MCF 10A (cell line): ENCODE results near the gene CHST11. TPM values are rescaled to one million over a fixed set of nuclear protein-coding genes. Genes with fewer than 3 reads are reported as not detected.

ENCODE experiments used
- BruUV-seq: library from RNA; stranded (reverse); fragments of 400-500 nt; replicated peaks from 2 replicates; lab custom pipeline; 2021; lab: Mats Ljungman, UMichigan
- CTCF ChIA-PET: fragments of 300-600 bp; sonication (Branson Sonifier 250); formaldehyde crosslinking; extraction: SDS; loops from one replicate; lab custom pipeline; 2021; ENCODE audit warnings: antibody characterized with exemption, inconsistent platforms; lab: Yijun Ruan, JAX
- POLR2A ChIA-PET: fragments of 300-600, 350-650 bp; sonication (Branson Sonifier 250); formaldehyde crosslinking; extraction: SDS; loops from one replicate; lab custom pipeline; 2020; ENCODE audit warnings: antibody characterized with exemption, inconsistent platforms; lab: Yijun Ruan, JAX
- DNase-seq: peaks from one replicate; pipeline ENCODE4 v3.0.0-alpha.2; 2018; ENCODE audit not compliant: unreplicated experiment
- H3K27ac Mint-ChIP-seq: one replicate; pipeline ENCODE4 v1.8.0; 2022; ENCODE audit warnings: mild to moderate bottlenecking, low read depth, mixed read lengths; ENCODE audit not compliant: unreplicated experiment
- H3K27me3 Mint-ChIP-seq: one replicate; pipeline ENCODE4 v1.8.0; 2022; ENCODE audit warnings: mixed read lengths; ENCODE audit not compliant: insufficient read depth, unreplicated experiment
- H3K36me3 Mint-ChIP-seq: one replicate; pipeline ENCODE4 v1.8.0; 2022; ENCODE audit warnings: mild to moderate bottlenecking, moderate library complexity, mixed read lengths; ENCODE audit not compliant: insufficient read depth, unreplicated experiment
- H3K4me1 Mint-ChIP-seq: one replicate; pipeline ENCODE4 v1.8.0; 2022; ENCODE audit warnings: mixed read lengths; ENCODE audit not compliant: insufficient read depth, unreplicated experiment
- H3K4me3 Mint-ChIP-seq: one replicate; pipeline ENCODE4 v1.8.0; 2022; ENCODE audit warnings: mild to moderate bottlenecking, moderate library complexity, mixed read lengths; ENCODE audit not compliant: unreplicated experiment
- H3K9me3 Mint-ChIP-seq: one replicate; pipeline ENCODE4 v1.8.0; 2022; ENCODE audit warnings: mixed read lengths; ENCODE audit not compliant: unreplicated experiment
- intact Hi-C: fragments of 100-400 bp; cut with micrococcal nuclease; formaldehyde crosslinking; loops from 2 replicates; pipeline ENCODE4 v1.14.1; 2022
- total RNA-seq: library from RNA; stranded (reverse); gene quantifications from 2 replicates; pipeline ENCODE4 v1.2.3, GENCODE V29; 2022
- TF ChIP-seq, protein P1 (sequence below): fragments of 200-600 bp; IDR thresholded peaks from one replicate; pipeline ENCODE4 v1.8.0; 2022; ENCODE audit warnings: antibody characterized with exemption, mild to moderate bottlenecking; ENCODE audit not compliant: unreplicated experiment

CHST11 gene
- total RNA-seq, 1 experiment from 2014 or later = 5.3 TPM

DNA sequence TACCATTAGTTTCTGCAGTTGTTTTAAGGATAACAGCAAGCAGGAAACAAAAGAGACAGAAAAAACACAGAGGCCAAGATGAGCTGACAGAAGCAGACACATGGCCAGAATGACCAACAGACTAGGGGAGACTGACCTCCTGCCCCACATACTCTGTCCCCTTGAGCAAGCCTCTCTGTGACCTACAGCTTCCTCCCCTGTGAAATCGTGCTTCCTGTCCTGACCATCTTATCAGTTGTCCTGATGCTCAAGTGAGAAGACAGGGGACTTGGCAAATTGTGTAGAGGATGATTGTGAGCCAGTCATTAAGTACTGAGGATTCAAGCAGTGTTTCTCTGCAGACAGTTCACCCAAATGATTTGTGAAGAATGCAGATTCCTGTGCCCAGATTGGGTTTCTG is 272.3 kb downstream of the CHST11 start:
- Mint-ChIP-seq H3K27ac (no peak overlapping the region), H3K36me3 (no peaks in the 10 kb centered on the region), H3K9me3 (no peaks in the 10 kb centered on the region), H3K27me3 (no peaks in the 10 kb centered on the region), H3K4me3 (no peak overlapping the region), H3K4me1 (no peaks in the 10 kb centered on the region)
- DNase-seq = no peak
- POLR2A ChIA-PET = interaction anchor here (0.7 kb wide), 1 partner anchor 207 kb away, joined by 3 read pairs; no protein-coding TSS in a partner anchor
- no TSS peak for BruUV-seq
- intact Hi-C loops = no loop called here
- TF ChIP-seq, protein P1, sequence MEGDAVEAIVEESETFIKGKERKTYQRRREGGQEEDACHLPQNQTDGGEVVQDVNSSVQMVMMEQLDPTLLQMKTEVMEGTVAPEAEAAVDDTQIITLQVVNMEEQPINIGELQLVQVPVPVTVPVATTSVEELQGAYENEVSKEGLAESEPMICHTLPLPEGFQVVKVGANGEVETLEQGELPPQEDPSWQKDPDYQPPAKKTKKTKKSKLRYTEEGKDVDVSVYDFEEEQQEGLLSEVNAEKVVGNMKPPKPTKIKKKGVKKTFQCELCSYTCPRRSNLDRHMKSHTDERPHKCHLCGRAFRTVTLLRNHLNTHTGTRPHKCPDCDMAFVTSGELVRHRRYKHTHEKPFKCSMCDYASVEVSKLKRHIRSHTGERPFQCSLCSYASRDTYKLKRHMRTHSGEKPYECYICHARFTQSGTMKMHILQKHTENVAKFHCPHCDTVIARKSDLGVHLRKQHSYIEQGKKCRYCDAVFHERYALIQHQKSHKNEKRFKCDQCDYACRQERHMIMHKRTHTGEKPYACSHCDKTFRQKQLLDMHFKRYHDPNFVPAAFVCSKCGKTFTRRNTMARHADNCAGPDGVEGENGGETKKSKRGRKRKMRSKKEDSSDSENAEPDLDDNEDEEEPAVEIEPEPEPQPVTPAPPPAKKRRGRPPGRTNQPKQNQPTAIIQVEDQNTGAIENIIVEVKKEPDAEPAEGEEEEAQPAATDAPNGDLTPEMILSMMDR = no peak
- CTCF ChIA-PET = interaction anchor here (1.3 kb wide), 1 partner anchor 347 kb away, joined by 4 read pairs; no protein-coding TSS in a partner anchor

DNA sequence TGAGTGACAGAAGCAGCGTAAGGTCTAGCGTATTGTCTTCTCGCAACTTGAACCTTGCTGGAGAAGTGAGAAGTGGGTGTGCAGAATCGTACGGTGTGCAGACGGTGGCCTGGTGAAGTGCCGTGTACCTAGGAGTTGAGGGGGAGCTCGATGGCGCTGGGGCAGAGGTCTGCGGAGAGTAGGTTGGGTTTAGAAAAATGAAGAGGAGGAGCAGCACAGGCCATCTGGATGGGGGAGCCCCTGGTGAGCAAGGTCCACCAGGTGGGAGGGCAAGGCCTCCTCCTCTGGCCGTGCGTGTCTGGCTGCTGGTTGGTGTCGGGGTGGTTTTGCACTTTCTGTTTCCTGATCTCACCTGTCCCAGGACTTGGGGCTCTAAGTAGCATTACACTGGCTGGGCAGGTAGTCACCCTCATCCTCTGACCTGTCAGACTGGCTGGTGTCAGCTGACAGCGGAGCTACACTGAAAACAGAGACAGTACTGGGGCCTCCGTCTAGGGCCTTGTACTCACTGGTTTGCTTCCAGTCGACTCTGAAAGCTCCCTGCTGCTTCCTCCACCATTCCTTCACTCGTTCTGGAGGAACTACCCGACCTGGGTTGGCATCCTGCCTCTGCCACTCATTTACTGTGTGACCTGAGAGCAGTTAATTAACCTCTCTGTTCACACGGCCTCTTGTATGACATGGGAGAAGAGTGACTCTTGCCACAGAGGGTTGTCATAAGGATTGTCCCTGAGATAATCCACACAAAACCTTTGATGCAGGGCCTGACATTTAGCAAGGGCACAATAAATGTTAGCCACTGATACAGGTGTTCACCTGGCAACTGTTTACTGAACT is 273.1 kb downstream of the CHST11 start:
- no peaks in the 10 kb centered on the region for H3K36me3 Mint-ChIP-seq
- TF ChIP-seq, protein P1 = no peak
- H3K27ac Mint-ChIP-seq = no peak overlapping the region
- H3K9me3 Mint-ChIP-seq = no peaks in the 10 kb centered on the region
- no peaks in the 10 kb centered on the region for H3K4me1 Mint-ChIP-seq
- ChIA-PET POLR2A (interaction anchor here (0.7 kb wide), 1 partner anchor 208 kb away, joined by 3 read pairs; no protein-coding TSS in a partner anchor), CTCF (interaction anchor here (0.5 to 0.9 kb wide), 2 partner anchors 49 to 1635 kb away, joined by 3 read pairs; no protein-coding TSS in a partner anchor)
- H3K27me3 Mint-ChIP-seq = no peaks in the 10 kb centered on the region
- H3K4me3 Mint-ChIP-seq = no peak overlapping the region
- BruUV-seq = no TSS peak
- intact Hi-C loops = no loop called here
- no peak for DNase-seq

- Mint-ChIP-seq H3K27ac (no peak overlapping the region), H3K27me3 (no peaks in the 10 kb centered on the region), H3K4me3 (no peak overlapping the region), H3K9me3 (no peaks in the 10 kb centered on the region), H3K36me3 (no peaks in the 10 kb centered on the region), H3K4me1 (no peaks in the 10 kb centered on the region)
- DNase-seq = no peak
- TF ChIP-seq, protein P1 = no peak
- ChIA-PET CTCF (no interaction called here), POLR2A (no interaction called here)
- intact Hi-C loops = no loop called here
- no TSS peak for BruUV-seq
These were observed 274.0 kb downstream of the CHST11 start for GRCh38 chr12:104730763-104731162.

DNA sequence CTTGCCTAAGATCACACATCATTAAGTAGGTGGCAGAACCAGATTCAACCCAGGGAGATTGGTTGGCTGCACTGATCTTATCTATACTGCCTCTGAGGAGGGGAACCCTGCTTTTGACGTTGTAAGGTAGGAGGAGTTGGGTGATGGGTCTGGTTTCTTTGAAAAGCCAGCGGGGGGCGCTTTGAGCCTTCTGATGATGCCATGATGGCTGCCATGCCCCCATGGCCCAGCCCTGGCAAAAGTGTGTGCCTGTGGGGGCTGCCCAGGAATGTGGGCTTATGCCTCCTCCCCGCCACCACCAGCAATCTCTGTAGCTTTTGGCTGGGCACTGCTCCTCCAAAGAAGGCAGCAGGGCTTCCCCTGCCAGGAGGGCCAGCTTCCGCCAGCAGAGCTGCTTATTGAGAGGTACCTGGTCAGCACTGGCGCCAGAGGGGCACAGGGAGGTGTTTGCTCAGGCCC is 277.0 kb downstream of the CHST11 start:
- Mint-ChIP-seq H3K4me1 (peaks cover 6% of the 10 kb centered on the region), H3K27me3 (no peaks in the 10 kb centered on the region), H3K36me3 (no peaks in the 10 kb centered on the region), H3K4me3 (no peak overlapping the region), H3K27ac (no peak overlapping the region), H3K9me3 (no peaks in the 10 kb centered on the region)
- CTCF ChIA-PET = no interaction called here
- DNase-seq = peak; percentile 28
- TF ChIP-seq, protein P1 = no peak
- intact Hi-C loops = no loop called here
- POLR2A ChIA-PET = no interaction called here
- no TSS peak for BruUV-seq
